ENCODE data around the gene TMEM255A. TPM values are rescaled to one million over a fixed set of nuclear protein-coding genes. Genes with fewer than 3 reads are reported as not detected.

TMEM255A gene
- total and polyA plus RNA-seq, 2 of the 13 experiments (the other 11 are each of a cell fraction or from before 2014, with no cell fraction given) = 0.13 to 0.40 TPM

DNA sequence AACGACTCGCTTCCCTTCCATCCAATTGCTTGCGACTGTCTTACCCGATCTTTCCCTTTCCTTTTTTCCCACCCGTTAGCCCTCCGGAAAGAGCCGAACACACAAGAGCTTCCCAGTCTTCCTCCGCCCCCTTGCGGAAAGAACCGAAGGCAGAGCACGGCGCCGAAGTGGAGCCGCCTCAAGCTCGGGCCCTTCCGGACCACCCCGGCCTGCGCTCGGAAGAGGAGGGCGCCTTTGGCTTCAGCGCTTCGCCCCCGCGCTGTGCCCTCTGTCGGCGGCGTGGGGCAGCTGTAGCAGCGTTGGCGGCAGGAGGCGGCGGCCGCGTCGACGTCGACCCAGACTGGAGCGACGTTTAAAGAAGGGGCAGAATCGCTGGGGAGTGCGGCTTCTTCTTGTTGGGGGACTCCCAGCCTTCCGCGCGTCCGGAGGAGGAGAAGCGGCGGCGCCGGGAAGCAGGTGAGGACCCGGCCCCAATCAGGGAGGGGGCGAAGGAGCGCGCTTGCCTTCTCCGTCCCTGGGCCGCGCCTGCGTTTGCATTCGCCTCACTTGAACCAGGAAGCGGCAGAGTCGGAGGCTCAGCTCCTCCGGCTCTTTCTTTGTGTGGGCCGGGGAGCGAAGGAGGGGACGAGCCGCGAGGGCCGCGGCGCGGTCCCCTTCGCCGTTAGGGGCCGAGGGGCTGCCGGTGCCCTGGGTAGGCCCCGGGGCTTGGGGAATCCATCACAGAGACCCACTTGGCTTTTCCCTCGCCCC is 60.6 kb downstream of the TMEM255A start, which contains the start of gene ZBTB33 (continued):
- TF ChIP-seq SMARCC2 (IDR thresholded peaks at IDR 0.05) (no peak), SIN3A (IDR thresholded peaks at IDR 0.05; ENCODE audit: borderline replicate concordance, low read depth, low read length) (no peak), HDAC2 (CRISPR knock-in tag; IDR thresholded peaks at IDR 0.05) (peak; percentile 42; the same call in 1 of the 2 replicates), FOSL1 (CRISPR knock-in tag; IDR thresholded peaks at IDR 0.05; ENCODE audit: borderline replicate concordance) (no peak), GTF3A (CRISPR knock-in tag; conservative IDR thresholded peaks at IDR 0.05) (no peak), ZNF496 (CRISPR knock-in tag; IDR thresholded peaks at IDR 0.05; ENCODE audit: insufficient replicate concordance) (no peak), NFE2L1 (CRISPR knock-in tag; IDR thresholded peaks at IDR 0.05; ENCODE audit: borderline replicate concordance) (no peak), U2AF2 (IDR thresholded peaks at IDR 0.05; ENCODE audit: low read depth, low read length) (no peak), KLF16 (CRISPR knock-in tag; IDR thresholded peaks at IDR 0.05) (no peak), EP300 (IDR thresholded peaks at IDR 0.05; ENCODE audit: low read depth in 2 of 2, low read length in 2 of 2) (no peak), EP300 (CRISPR knock-in tag; IDR thresholded peaks at IDR 0.05; ENCODE audit: borderline replicate concordance) (no peak), ZNF33A (CRISPR knock-in tag; IDR thresholded peaks at IDR 0.05; ENCODE audit: borderline replicate concordance) (no peak), ZNF335 (CRISPR knock-in tag; IDR thresholded peaks at IDR 0.05) (no peak), RFX3 (CRISPR knock-in tag; IDR thresholded peaks at IDR 0.05) (no peak), PLRG1 (conservative IDR thresholded peaks at IDR 0.05) (no peak), ZNF557 (CRISPR knock-in tag; IDR thresholded peaks at IDR 0.05) (no peak), MBNL3 (CRISPR knock-in tag; conservative IDR thresholded peaks at IDR 0.05) (no peak), ELF1 (CRISPR knock-in tag; IDR thresholded peaks at IDR 0.05) (peak; percentile 70), ARNT (IDR thresholded peaks at IDR 0.05) (no peak), CEBPB (IDR thresholded peaks at IDR 0.05; ENCODE audit: borderline replicate concordance, low read depth, low read length) (no peak), HNF4G (IDR thresholded peaks at IDR 0.05; ENCODE audit: borderline replicate concordance, low read depth, low read length) (peak; percentile 24; the same call in 1 of the 2 replicates), HNF4G (CRISPR knock-in tag; IDR thresholded peaks at IDR 0.05; ENCODE audit: borderline replicate concordance, low read depth) (no peak), FOXA3 (CRISPR knock-in tag; IDR thresholded peaks at IDR 0.05) (no peak), PHB2 (IDR thresholded peaks at IDR 0.05; ENCODE audit: partially characterized antibody) (no peak), RBAK (CRISPR knock-in tag; IDR thresholded peaks at IDR 0.05) (no peak)
- TF ChIP-seq, protein P1, sequence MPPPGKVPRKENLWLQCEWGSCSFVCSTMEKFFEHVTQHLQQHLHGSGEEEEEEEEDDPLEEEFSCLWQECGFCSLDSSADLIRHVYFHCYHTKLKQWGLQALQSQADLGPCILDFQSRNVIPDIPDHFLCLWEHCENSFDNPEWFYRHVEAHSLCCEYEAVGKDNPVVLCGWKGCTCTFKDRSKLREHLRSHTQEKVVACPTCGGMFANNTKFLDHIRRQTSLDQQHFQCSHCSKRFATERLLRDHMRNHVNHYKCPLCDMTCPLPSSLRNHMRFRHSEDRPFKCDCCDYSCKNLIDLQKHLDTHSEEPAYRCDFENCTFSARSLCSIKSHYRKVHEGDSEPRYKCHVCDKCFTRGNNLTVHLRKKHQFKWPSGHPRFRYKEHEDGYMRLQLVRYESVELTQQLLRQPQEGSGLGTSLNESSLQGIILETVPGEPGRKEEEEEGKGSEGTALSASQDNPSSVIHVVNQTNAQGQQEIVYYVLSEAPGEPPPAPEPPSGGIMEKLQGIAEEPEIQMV (CRISPR knock-in tag; IDR thresholded peaks at IDR 0.05; ENCODE audit: low read depth) = no peak
- TF ChIP-seq, protein P2, sequence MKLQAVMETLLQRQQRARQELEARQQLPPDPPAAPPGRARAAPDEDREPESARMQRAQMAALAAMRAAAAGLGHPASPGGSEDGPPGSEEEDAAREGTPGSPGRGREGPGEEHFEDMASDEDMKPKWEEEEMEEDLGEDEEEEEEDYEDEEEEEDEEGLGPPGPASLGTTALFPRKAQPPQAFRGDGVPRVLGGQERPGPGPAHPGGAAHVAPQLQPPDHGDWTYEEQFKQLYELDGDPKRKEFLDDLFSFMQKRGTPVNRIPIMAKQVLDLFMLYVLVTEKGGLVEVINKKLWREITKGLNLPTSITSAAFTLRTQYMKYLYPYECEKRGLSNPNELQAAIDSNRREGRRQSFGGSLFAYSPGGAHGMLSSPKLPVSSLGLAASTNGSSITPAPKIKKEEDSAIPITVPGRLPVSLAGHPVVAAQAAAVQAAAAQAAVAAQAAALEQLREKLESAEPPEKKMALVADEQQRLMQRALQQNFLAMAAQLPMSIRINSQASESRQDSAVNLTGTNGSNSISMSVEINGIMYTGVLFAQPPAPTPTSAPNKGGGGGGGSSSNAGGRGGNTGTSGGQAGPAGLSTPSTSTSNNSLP (IDR thresholded peaks at IDR 0.05; ENCODE audit: low read depth, low read length) = no peak
- TF ChIP-seq, protein P3, sequence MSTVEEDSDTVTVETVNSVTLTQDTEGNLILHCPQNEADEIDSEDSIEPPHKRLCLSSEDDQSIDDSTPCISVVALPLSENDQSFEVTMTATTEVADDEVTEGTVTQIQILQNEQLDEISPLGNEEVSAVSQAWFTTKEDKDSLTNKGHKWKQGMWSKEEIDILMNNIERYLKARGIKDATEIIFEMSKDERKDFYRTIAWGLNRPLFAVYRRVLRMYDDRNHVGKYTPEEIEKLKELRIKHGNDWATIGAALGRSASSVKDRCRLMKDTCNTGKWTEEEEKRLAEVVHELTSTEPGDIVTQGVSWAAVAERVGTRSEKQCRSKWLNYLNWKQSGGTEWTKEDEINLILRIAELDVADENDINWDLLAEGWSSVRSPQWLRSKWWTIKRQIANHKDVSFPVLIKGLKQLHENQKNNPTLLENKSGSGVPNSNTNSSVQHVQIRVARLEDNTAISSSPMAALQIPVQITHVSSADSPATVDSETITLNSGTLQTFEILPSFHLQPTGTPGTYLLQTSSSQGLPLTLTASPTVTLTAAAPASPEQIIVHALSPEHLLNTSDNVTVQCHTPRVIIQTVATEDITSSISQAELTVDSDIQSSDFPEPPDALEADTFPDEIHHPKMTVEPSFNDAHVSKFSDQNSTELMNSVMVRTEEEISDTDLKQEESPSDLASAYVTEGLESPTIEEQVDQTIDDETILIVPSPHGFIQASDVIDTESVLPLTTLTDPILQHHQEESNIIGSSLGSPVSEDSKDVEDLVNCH (CRISPR knock-in tag; IDR thresholded peaks at IDR 0.05) = no peak
